Measurements from ENCODE around the gene SPN. TPM values are rescaled to one million over a fixed set of nuclear protein-coding genes. Genes with fewer than 3 reads are reported as not detected.
A peak's percentile ranks its signal among the peaks of the same experiment; 100 is the strongest.
"Not testable (repeated sequence)": the region's sequence is repeated elsewhere in the genome, so short reads cannot be mapped to it uniquely, and the experiment has no call there.

Gene SPN
- total RNA-seq, 1 donor from 2014 or later = 0.05 TPM

GRCh38 chr16:29646947-29647346 lies 16.1 kb upstream of the SPN start:
- no peak for DNase-seq (ENCODE audit: low read depth)

- DNase-seq (ENCODE audit: low read depth) = no peak
These were observed 13.2 kb upstream of the SPN start for GRCh38 chr16:29649588-29650494.

GRCh38 chr16:29650771-29651170 lies 12.3 kb upstream of the SPN start:
- DNase-seq (ENCODE audit: low read depth) = no peak

GRCh38 chr16:29651774-29652349 lies 11.2 kb upstream of the SPN start:
- DNase-seq (ENCODE audit: low read depth) = no peak

- no peak for DNase-seq (ENCODE audit: low read depth)
These were observed 9.6 kb upstream of the SPN start for GRCh38 chr16:29653471-29653870.

GRCh38 chr16:29653890-29654289 lies 9.2 kb upstream of the SPN start:
- not testable (repeated sequence) for DNase-seq (ENCODE audit: low read depth)

- DNase-seq (ENCODE audit: low read depth) = no peak
These were observed 6.1 kb upstream of the SPN start for GRCh38 chr16:29656688-29657523.

- no peak for DNase-seq (ENCODE audit: low read depth)
These were observed 4.3 kb upstream of the SPN start for GRCh38 chr16:29658705-29659104.

GRCh38 chr16:29662000-29662728 lies 883 bp upstream of the SPN start:
- no peak for DNase-seq (ENCODE audit: low read depth)

GRCh38 chr16:29662729-29663015 lies 375 bp upstream of the SPN start:
- no peak for DNase-seq (ENCODE audit: low read depth)

GRCh38 chr16:29663807-29664090 lies 702 bp downstream of the SPN start:
- DNase-seq (ENCODE audit: low read depth) = no peak

- DNase-seq (ENCODE audit: low read depth) = no peak
These were observed 1.3 kb downstream of the SPN start for GRCh38 chr16:29664091-29664921.

- DNase-seq (ENCODE audit: low read depth) = no peak
These were observed 2.4 kb downstream of the SPN start for GRCh38 chr16:29665294-29666077.

GRCh38 chr16:29667322-29667610 lies 4.2 kb downstream of the SPN start:
- not testable (repeated sequence) for DNase-seq (ENCODE audit: low read depth)

- DNase-seq (ENCODE audit: low read depth) = no peak
These were observed 4.7 kb downstream of the SPN start for GRCh38 chr16:29667755-29668154.

- no peak for DNase-seq (ENCODE audit: low read depth)
These were observed 5.2 kb downstream of the SPN start for GRCh38 chr16:29668267-29668666.

- no peak for DNase-seq (ENCODE audit: low read depth)
These were observed 10.5 kb downstream of the SPN start for GRCh38 chr16:29673501-29673900.

GRCh38 chr16:29674188-29674587 lies 11.1 kb downstream of the SPN start:
- DNase-seq (ENCODE audit: low read depth) = peak; percentile 39

- peak; percentile 25 for DNase-seq (ENCODE audit: low read depth)
These were observed 13.0 kb downstream of the SPN start for GRCh38 chr16:29675811-29676643.
